Ishikawa (cell line): ENCODE results near the gene PLCB3.
A peak's percentile ranks its signal among the peaks of the same experiment; 100 is the strongest.

Source experiments
- CEBPB ChIP-seq: IDR thresholded peaks from 2 replicates; pipeline ENCODE4 v1.6.1; 2012
- CREB1 ChIP-seq: IDR thresholded peaks from 2 replicates; pipeline ENCODE4 v1.6.1; 2012; ENCODE audit warnings: low read depth
- EGR1 ChIP-seq: IDR thresholded peaks from 2 replicates; pipeline ENCODE4 v1.6.1; 2012
- EP300 ChIP-seq: IDR thresholded peaks from 2 replicates; pipeline ENCODE4 v1.6.1; 2012; ENCODE audit warnings: borderline replicate concordance
- FOXM1 ChIP-seq: IDR thresholded peaks from 2 replicates; pipeline ENCODE4 v1.6.1; 2012; ENCODE audit warnings: low read depth, borderline replicate concordance
- NFIC ChIP-seq: IDR thresholded peaks from 2 replicates; pipeline ENCODE4 v1.6.1; 2012
- RAD21 ChIP-seq: IDR thresholded peaks from 2 replicates; pipeline ENCODE4 v1.6.1; 2012; ENCODE audit warnings: low read depth
- REST ChIP-seq: IDR thresholded peaks from 2 replicates; pipeline ENCODE4 v1.6.1; 2012; ENCODE audit warnings: low read depth, mild to moderate bottlenecking
- TAF1 ChIP-seq: IDR thresholded peaks from 2 replicates; pipeline ENCODE4 v1.6.1; 2012; ENCODE audit warnings: low read depth, mild to moderate bottlenecking
- TCF12 ChIP-seq: IDR thresholded peaks from 2 replicates; pipeline ENCODE4 v1.6.1; 2012; ENCODE audit warnings: low read depth
- TEAD4 ChIP-seq: IDR thresholded peaks from 2 replicates; pipeline ENCODE4 v1.6.1; 2012
- YY1 ChIP-seq: IDR thresholded peaks from 2 replicates; pipeline ENCODE4 v1.6.1; 2012; ENCODE audit warnings: low read depth
- ZBTB7A ChIP-seq: IDR thresholded peaks from 2 replicates; pipeline ENCODE4 v1.6.1; 2012; ENCODE audit warnings: low read depth
- TF ChIP-seq, protein P1 (sequence below): IDR thresholded peaks from 2 replicates; pipeline ENCODE4 v1.6.1; 2012
- TF ChIP-seq, protein P2 (sequence below): IDR thresholded peaks from 2 replicates; pipeline ENCODE4 v1.6.1; 2012

PLCB3 gene

GRCh38 chr11:64240435-64241240, 10.7 kb upstream of the PLCB3 start, which contains the start of gene FKBP2:
Gene FKBP2 (plus strand): TSS chr11:64241095. CDS start chr11:64242388, 1,293 bp downstream.
- TF ChIP-seq CREB1: peak; percentile 87
- 0 out of 2 replicates have a peak, but pooled peaks have one; percentile 22 for TF ChIP-seq CEBPB
- TF ChIP-seq REST: no peak
- peak; percentile 88 for TF ChIP-seq TCF12
- TF ChIP-seq, protein P1, sequence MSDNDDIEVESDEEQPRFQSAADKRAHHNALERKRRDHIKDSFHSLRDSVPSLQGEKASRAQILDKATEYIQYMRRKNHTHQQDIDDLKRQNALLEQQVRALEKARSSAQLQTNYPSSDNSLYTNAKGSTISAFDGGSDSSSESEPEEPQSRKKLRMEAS: peak; percentile 56
- no peak for TF ChIP-seq YY1
- no peak for TF ChIP-seq RAD21
- TF ChIP-seq, protein P2, sequence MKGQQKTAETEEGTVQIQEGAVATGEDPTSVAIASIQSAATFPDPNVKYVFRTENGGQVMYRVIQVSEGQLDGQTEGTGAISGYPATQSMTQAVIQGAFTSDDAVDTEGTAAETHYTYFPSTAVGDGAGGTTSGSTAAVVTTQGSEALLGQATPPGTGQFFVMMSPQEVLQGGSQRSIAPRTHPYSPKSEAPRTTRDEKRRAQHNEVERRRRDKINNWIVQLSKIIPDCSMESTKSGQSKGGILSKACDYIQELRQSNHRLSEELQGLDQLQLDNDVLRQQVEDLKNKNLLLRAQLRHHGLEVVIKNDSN: peak; percentile 41; the same call in 1 of the 2 replicates
- TF ChIP-seq ZBTB7A: peak; percentile 76; the same call in 1 of the 2 replicates
- TF ChIP-seq EGR1: peak; percentile 31; the same call in 1 of the 2 replicates
- peak; percentile 91 for TF ChIP-seq FOXM1
- peak; percentile 17 for TF ChIP-seq TEAD4
- peak; percentile 50; the same call in 1 of the 2 replicates for TF ChIP-seq EP300
- peak; percentile 88 for TF ChIP-seq TAF1
- TF ChIP-seq NFIC: peak; percentile 83

- TF ChIP-seq EGR1: no peak
- no peak for TF ChIP-seq FOXM1
- no peak for TF ChIP-seq YY1
- no peak for TF ChIP-seq NFIC
- TF ChIP-seq EP300: no peak
- TF ChIP-seq TEAD4: no peak
- TF ChIP-seq, protein P1: no peak
- no peak for TF ChIP-seq ZBTB7A
- no peak for TF ChIP-seq CEBPB
- no peak for TF ChIP-seq CREB1
Observed at GRCh38 chr11:64241241-64241490, 10.2 kb upstream of the PLCB3 start.

DNA sequence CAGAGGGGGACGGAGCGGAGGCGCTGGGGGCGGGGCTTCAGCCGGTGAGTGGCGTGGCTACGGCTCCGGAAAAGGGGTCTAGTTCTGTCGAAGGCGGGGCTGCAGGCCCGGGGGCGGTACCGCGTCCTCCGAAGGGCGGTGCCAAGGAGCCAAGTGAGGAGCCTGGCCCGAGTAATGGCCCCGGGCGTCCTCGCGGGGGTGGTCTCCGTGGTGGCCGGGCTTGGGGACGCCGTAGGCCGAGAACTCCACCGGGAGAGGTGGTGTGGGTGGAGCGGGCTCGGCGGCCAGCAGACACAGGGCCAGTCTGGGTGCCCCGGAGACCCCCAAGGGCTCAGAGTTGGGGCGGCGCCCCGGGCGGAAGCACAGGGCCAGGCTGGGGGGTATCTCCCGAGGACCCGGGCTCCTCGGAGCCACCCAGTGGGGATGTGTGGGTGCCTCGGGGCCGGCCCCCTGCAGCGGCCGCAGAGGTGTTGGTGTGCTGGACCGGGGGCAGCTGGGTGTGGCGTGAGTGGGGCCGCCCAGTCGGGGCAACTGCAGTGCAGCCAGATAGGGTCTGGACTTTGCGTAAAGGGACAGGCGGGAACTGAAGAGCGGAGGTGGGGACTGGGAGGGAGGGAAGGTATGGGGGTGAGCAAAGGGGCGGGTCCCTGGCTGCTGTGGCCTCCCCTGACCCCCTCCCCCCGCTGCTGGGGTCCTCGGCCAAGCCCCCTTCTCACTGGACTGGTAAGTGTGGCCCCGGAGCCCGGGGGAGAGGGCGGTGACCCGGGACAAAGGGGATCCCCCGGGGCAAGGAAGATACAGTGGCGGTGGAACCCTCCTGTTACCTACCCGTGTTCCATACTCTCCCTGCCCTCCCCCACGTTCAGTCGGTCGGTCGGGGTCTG, 9.6 kb upstream of the PLCB3 start:
- TF ChIP-seq FOXM1: no peak
- TF ChIP-seq TEAD4: no peak
- TF ChIP-seq EP300: no peak
- TF ChIP-seq, protein P2: no peak
- TF ChIP-seq YY1: peak; percentile 81
- no peak for TF ChIP-seq TCF12
- TF ChIP-seq ZBTB7A: peak; percentile 29; the same call in 1 of the 2 replicates
- peak; percentile 53 for TF ChIP-seq EGR1
- TF ChIP-seq NFIC: no peak
- TF ChIP-seq, protein P1: no peak
- TF ChIP-seq CEBPB: no peak
- peak; percentile 65 for TF ChIP-seq TAF1
- no peak for TF ChIP-seq REST
- TF ChIP-seq CREB1: no peak
- no peak for TF ChIP-seq RAD21

DNA sequence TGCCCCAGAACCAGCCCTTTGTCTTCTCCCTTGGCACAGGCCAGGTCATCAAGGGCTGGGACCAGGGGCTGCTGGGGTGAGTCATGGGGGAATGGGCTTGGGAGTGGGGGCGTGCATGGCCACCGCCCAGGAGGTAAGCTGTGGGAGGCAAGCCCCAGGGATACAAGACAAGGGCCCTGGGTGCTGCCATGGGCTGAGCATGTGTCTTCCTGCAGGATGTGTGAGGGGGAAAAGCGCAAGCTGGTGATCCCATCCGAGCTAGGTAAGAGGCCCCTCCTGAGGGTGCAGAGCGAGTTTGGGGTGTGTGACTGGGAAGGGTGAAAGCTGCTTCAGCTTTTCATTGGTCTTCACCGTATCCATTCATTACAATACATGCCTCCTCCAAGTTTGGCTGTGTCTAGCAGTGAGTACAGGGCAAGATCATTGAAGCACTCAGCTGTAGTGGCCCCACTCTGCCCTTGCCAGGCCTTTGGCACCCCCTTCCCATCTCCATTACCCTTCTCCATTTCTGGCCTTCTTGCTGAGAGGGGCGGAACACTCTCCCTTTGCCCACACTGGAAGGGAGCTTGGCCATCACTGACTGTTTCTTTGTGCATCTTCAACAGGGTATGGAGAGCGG, 8.0 kb upstream of the PLCB3 start:
- TF ChIP-seq, protein P1: no peak
- TF ChIP-seq EP300: no peak
- no peak for TF ChIP-seq TEAD4
- TF ChIP-seq CREB1: no peak
- TF ChIP-seq NFIC: no peak
- no peak for TF ChIP-seq FOXM1
- TF ChIP-seq REST: no peak
- TF ChIP-seq CEBPB: no peak
- TF ChIP-seq TCF12: no peak
- TF ChIP-seq RAD21: no peak
- TF ChIP-seq, protein P2: no peak
- no peak for TF ChIP-seq EGR1
- no peak for TF ChIP-seq YY1
- no peak for TF ChIP-seq TAF1
- no peak for TF ChIP-seq ZBTB7A
